ENCODE results near the gene NBAS.
"Not testable (repeated sequence)": the region's sequence is repeated elsewhere in the genome, so short reads cannot be mapped to it uniquely, and the experiment has no call there.

Gene NBAS

GRCh38 chr2:15539999-15540398 is 21.1 kb downstream of the NBAS start:
- no peaks in the 10 kb centered on the region for H3K36me3 ChIP-seq (ENCODE audit: insufficient read depth, low read length)
- no peaks in the 10 kb centered on the region for H3K4me1 ChIP-seq (ENCODE audit: insufficient read depth, low read length)
- H3K9ac ChIP-seq (ENCODE audit: low read depth, low read length): no peak overlapping the region
- H3K9me3 ChIP-seq (ENCODE audit: control insufficient read depth, insufficient read depth, low read length): no peaks in the 10 kb centered on the region

GRCh38 chr2:15538792-15539191 is 22.3 kb downstream of the NBAS start:
- no peaks in the 10 kb centered on the region for H3K4me1 ChIP-seq (ENCODE audit: insufficient read depth, low read length)
- no peaks in the 10 kb centered on the region; the same call in 1 of the 2 replicates for H3K36me3 ChIP-seq (ENCODE audit: insufficient read depth, low read length)
- no peaks in the 10 kb centered on the region for H3K9me3 ChIP-seq (ENCODE audit: control insufficient read depth, insufficient read depth, low read length)
- H3K9ac ChIP-seq (ENCODE audit: low read depth, low read length): no peak overlapping the region

- Histone ChIP-seq H3K9me3 (ENCODE audit: control insufficient read depth, insufficient read depth, low read length) (no peaks in the 10 kb centered on the region), H3K9ac (ENCODE audit: low read depth, low read length) (no peak overlapping the region), H3K4me1 (ENCODE audit: insufficient read depth, low read length) (no peaks in the 10 kb centered on the region), H3K36me3 (ENCODE audit: insufficient read depth, low read length) (no peaks in the 10 kb centered on the region; the same call in 1 of the 2 replicates)
These were observed 27.2 kb downstream of the NBAS start for GRCh38 chr2:15533860-15534480.

GRCh38 chr2:15532996-15533395 is 28.1 kb downstream of the NBAS start:
- Histone ChIP-seq H3K9ac (ENCODE audit: low read depth, low read length) (no peak overlapping the region), H3K36me3 (ENCODE audit: insufficient read depth, low read length) (no peaks in the 10 kb centered on the region; the same call in 1 of the 2 replicates), H3K9me3 (ENCODE audit: control insufficient read depth, insufficient read depth, low read length) (no peaks in the 10 kb centered on the region), H3K4me1 (ENCODE audit: insufficient read depth, low read length) (no peaks in the 10 kb centered on the region)

GRCh38 chr2:15531095-15531854 is 29.9 kb downstream of the NBAS start:
- H3K4me1 ChIP-seq (ENCODE audit: insufficient read depth, low read length): no peaks in the 10 kb centered on the region
- H3K9me3 ChIP-seq (ENCODE audit: control insufficient read depth, insufficient read depth, low read length): no peaks in the 10 kb centered on the region
- H3K36me3 ChIP-seq (ENCODE audit: insufficient read depth, low read length): no peaks in the 10 kb centered on the region; the same call in 1 of the 2 replicates
- H3K9ac ChIP-seq (ENCODE audit: low read depth, low read length): no peak overlapping the region

- H3K9ac ChIP-seq (ENCODE audit: low read depth, low read length): no peak overlapping the region
- no peaks in the 10 kb centered on the region for H3K9me3 ChIP-seq (ENCODE audit: control insufficient read depth, insufficient read depth, low read length)
- H3K4me1 ChIP-seq (ENCODE audit: insufficient read depth, low read length): no peaks in the 10 kb centered on the region
- no peaks in the 10 kb centered on the region for H3K36me3 ChIP-seq (ENCODE audit: insufficient read depth, low read length)
These were observed 33.9 kb downstream of the NBAS start for GRCh38 chr2:15527074-15527739.

GRCh38 chr2:15521641-15522181 is 39.4 kb downstream of the NBAS start:
- Histone ChIP-seq H3K36me3 (ENCODE audit: insufficient read depth, low read length) (no peaks in the 10 kb centered on the region), H3K4me1 (ENCODE audit: insufficient read depth, low read length) (no peaks in the 10 kb centered on the region), H3K9ac (ENCODE audit: low read depth, low read length) (no peak overlapping the region), H3K9me3 (ENCODE audit: control insufficient read depth, insufficient read depth, low read length) (no peaks in the 10 kb centered on the region)

GRCh38 chr2:15520346-15520745 is 40.8 kb downstream of the NBAS start:
- no peak overlapping the region for H3K9ac ChIP-seq (ENCODE audit: low read depth, low read length)
- H3K36me3 ChIP-seq (ENCODE audit: insufficient read depth, low read length): no peaks in the 10 kb centered on the region
- no peaks in the 10 kb centered on the region for H3K4me1 ChIP-seq (ENCODE audit: insufficient read depth, low read length)
- H3K9me3 ChIP-seq (ENCODE audit: control insufficient read depth, insufficient read depth, low read length): no peaks in the 10 kb centered on the region

- not testable (repeated sequence) for H3K36me3 ChIP-seq (ENCODE audit: insufficient read depth, low read length); H3K9ac ChIP-seq (ENCODE audit: low read depth, low read length); H3K4me1 ChIP-seq (ENCODE audit: insufficient read depth, low read length); H3K9me3 ChIP-seq (ENCODE audit: control insufficient read depth, insufficient read depth, low read length)
These were observed 42.4 kb downstream of the NBAS start for GRCh38 chr2:15518759-15519158.

- Histone ChIP-seq H3K9ac (ENCODE audit: low read depth, low read length) (no peak overlapping the region), H3K9me3 (ENCODE audit: control insufficient read depth, insufficient read depth, low read length) (no peaks in the 10 kb centered on the region), H3K36me3 (ENCODE audit: insufficient read depth, low read length) (no peaks in the 10 kb centered on the region), H3K4me1 (ENCODE audit: insufficient read depth, low read length) (no peaks in the 10 kb centered on the region)
These were observed 43.3 kb downstream of the NBAS start for GRCh38 chr2:15517793-15518192.

- H3K9me3 ChIP-seq (ENCODE audit: control insufficient read depth, insufficient read depth, low read length): no peaks in the 10 kb centered on the region
- H3K9ac ChIP-seq (ENCODE audit: low read depth, low read length): no peak overlapping the region
- H3K4me1 ChIP-seq (ENCODE audit: insufficient read depth, low read length): no peaks in the 10 kb centered on the region
- no peaks in the 10 kb centered on the region; the same call in 1 of the 2 replicates for H3K36me3 ChIP-seq (ENCODE audit: insufficient read depth, low read length)
These were observed 49.4 kb downstream of the NBAS start for GRCh38 chr2:15511686-15512085.

- Histone ChIP-seq H3K9ac (ENCODE audit: low read depth, low read length) (no peak overlapping the region), H3K4me1 (ENCODE audit: insufficient read depth, low read length) (no peaks in the 10 kb centered on the region; the same call in 1 of the 2 replicates), H3K9me3 (ENCODE audit: control insufficient read depth, insufficient read depth, low read length) (no peaks in the 10 kb centered on the region), H3K36me3 (ENCODE audit: insufficient read depth, low read length) (no peaks in the 10 kb centered on the region; the same call in 1 of the 2 replicates)
These were observed 50.6 kb downstream of the NBAS start for GRCh38 chr2:15510552-15510951.

- H3K9me3 ChIP-seq (ENCODE audit: control insufficient read depth, insufficient read depth, low read length): no peaks in the 10 kb centered on the region
- H3K9ac ChIP-seq (ENCODE audit: low read depth, low read length): no peak overlapping the region
- no peaks in the 10 kb centered on the region; the same call in 1 of the 2 replicates for H3K36me3 ChIP-seq (ENCODE audit: insufficient read depth, low read length)
- no peaks in the 10 kb centered on the region; the same call in 1 of the 2 replicates for H3K4me1 ChIP-seq (ENCODE audit: insufficient read depth, low read length)
These were observed 51.0 kb downstream of the NBAS start for GRCh38 chr2:15510131-15510530.

GRCh38 chr2:15507697-15508096 is 53.4 kb downstream of the NBAS start:
- H3K36me3 ChIP-seq (ENCODE audit: insufficient read depth, low read length): no peaks in the 10 kb centered on the region; the same call in 1 of the 2 replicates
- H3K9ac ChIP-seq (ENCODE audit: low read depth, low read length): no peak overlapping the region
- H3K9me3 ChIP-seq (ENCODE audit: control insufficient read depth, insufficient read depth, low read length): no peaks in the 10 kb centered on the region
- H3K4me1 ChIP-seq (ENCODE audit: insufficient read depth, low read length): no peaks in the 10 kb centered on the region; the same call in 1 of the 2 replicates

All from ES-I3 (cell line).